ENCODE measurements around the gene PTH2. TPM values are rescaled to one million over a fixed set of nuclear protein-coding genes. Genes with fewer than 3 reads are reported as not detected.

PTH2 gene
- total RNA-seq, 1 donor from 2014 or later, result not detected

GRCh38 chr19:49442354-49442753, 19.1 kb upstream of the PTH2 start:
- TF ChIP-seq CTCF (IDR thresholded peaks at IDR 0.05), result no peak
- DNase-seq (ENCODE audit: low spot score in 2 of 2), result no peak
- Histone ChIP-seq H3K4me1 (no peaks in the 10 kb centered on the region), H3K4me3 (peak overlapping the region; percentile 55 to 75), H3K9me3 (no peaks in the 10 kb centered on the region), H3K27me3 (peaks cover 12% of the 10 kb centered on the region), H3K36me3 (peaks cover 0 to 7% of the 10 kb centered on the region in 2 donors), H3K27ac (peak overlapping the region; percentile 36 to 66)
- intact Hi-C loops (cut with DNase I), result loop anchor here (2.0 kb wide), 1 partner anchor 216 kb away; no protein-coding TSS in a partner anchor

GRCh38 chr19:49441960-49442350, 18.7 kb upstream of the PTH2 start:
- Histone ChIP-seq H3K36me3 (peaks cover 0 to 3% of the 10 kb centered on the region in 2 donors), H3K4me1 (no peaks in the 10 kb centered on the region), H3K9me3 (no peaks in the 10 kb centered on the region), H3K27ac (peak overlapping the region in 1 of 2 donors; percentile 36), H3K27me3 (peaks cover 14% of the 10 kb centered on the region), H3K4me3 (peak overlapping the region in 1 of 2 donors; percentile 75)
- DNase-seq (ENCODE audit: low spot score in 2 of 2), result no peak
- no peak for TF ChIP-seq CTCF (IDR thresholded peaks at IDR 0.05)
- intact Hi-C loops (cut with DNase I), result loop anchor here (2.0 kb wide), 1 partner anchor 215 kb away; no protein-coding TSS in a partner anchor

- H3K36me3 ChIP-seq, result no peaks in the 10 kb centered on the region
- intact Hi-C loops (cut with DNase I), result no loop called here
- H3K4me1 ChIP-seq, result no peaks in the 10 kb centered on the region
These were observed 18.1 kb upstream of the PTH2 start, which contains the start of gene SLC17A7 for GRCh38 chr19:49441210-49441959. TSS of gene SLC17A7 (minus strand) at chr19:49441527. CDS start at chr19:49441379, 148 bp downstream.

GRCh38 chr19:49440439-49441209, 17.4 kb upstream of the PTH2 start:
- Histone ChIP-seq H3K36me3 (no peaks in the 10 kb centered on the region), H3K4me3 (peak overlapping the region; percentile 42 to 75), H3K9me3 (no peaks in the 10 kb centered on the region), H3K4me1 (no peaks in the 10 kb centered on the region), H3K27ac (no peak overlapping the region), H3K27me3 (peaks cover 21% of the 10 kb centered on the region)
- no peak for DNase-seq (ENCODE audit: low spot score in 2 of 2)
- TF ChIP-seq CTCF (IDR thresholded peaks at IDR 0.05), result no peak
- intact Hi-C loops (cut with DNase I), result no loop called here

More at GRCh38 chr19:49441210-49441959, 18.1 kb upstream of the PTH2 start, which contains the start of gene SLC17A7:
- peaks cover 17% of the 10 kb centered on the region for H3K27me3 ChIP-seq
- DNase-seq (ENCODE audit: low spot score in 2 of 2), result peak in 1 of 2 donors; percentile 78
- no peak for TF ChIP-seq CTCF (IDR thresholded peaks at IDR 0.05)
- peak within 1 kb of the TSS; percentile 42 to 75 for H3K4me3 ChIP-seq
- peak within 1 kb of the TSS; percentile 36 to 66 for H3K27ac ChIP-seq
- H3K9me3 ChIP-seq, result no peaks in the 10 kb centered on the region

GRCh38 chr19:49439836-49440235, 16.6 kb upstream of the PTH2 start:
- intact Hi-C loops (cut with DNase I), result no loop called here
- no peaks in the 10 kb centered on the region for H3K4me1 ChIP-seq
- TF ChIP-seq CTCF (IDR thresholded peaks at IDR 0.05), result no peak
- no peaks in the 10 kb centered on the region for H3K36me3 ChIP-seq
- H3K4me3 ChIP-seq, result no peak overlapping the region
- no peaks in the 10 kb centered on the region for H3K9me3 ChIP-seq
- H3K27ac ChIP-seq, result no peak overlapping the region
- no peak for DNase-seq (ENCODE audit: low spot score in 2 of 2)
- peaks cover 21% of the 10 kb centered on the region for H3K27me3 ChIP-seq
